MM.1S (cell line): ENCODE data around the gene FKBP3.

Source experiments
- CTCF ChIP-seq: fragments of 300-600 bp; sonication (generic); IDR thresholded peaks from 2 replicates; pipeline ENCODE4 v1.5.1; 2016; ENCODE audit warnings: antibody characterized with exemption, low read length, mixed read lengths
- EZH2 ChIP-seq: fragments of 300-600 bp; sonication (generic); optimal IDR thresholded peaks from 2 replicates; pipeline ENCODE3; 2017; ENCODE audit warnings: low read depth, mild to moderate bottlenecking, antibody characterized with exemption, low read length, mixed read lengths
- EZH2phosphoT487 ChIP-seq: fragments of 300-600 bp; sonication (generic); IDR thresholded peaks from 2 replicates; pipeline ENCODE4 v1.6.1; 2018; ENCODE audit warnings: antibody characterized with exemption, low read length

GRCh38 chr14:45084946-45085346, 49.3 kb downstream of the FKBP3 start:
- TF ChIP-seq CTCF (no peak), EZH2 (no peak), EZH2phosphoT487 (no peak)
